Cerebellar nuclear complex (tissue), 1 donor: Measurements from ENCODE around the gene TRIM45.

Source experiments
- DNase-seq, 2 experiments: peaks; one replicate each; lab custom pipeline; 2025; lab: John Stamatoyannopoulos, UW

Gene TRIM45

GRCh38 chr1:117101334-117101733 is 20.2 kb downstream of the TRIM45 start:
- DNase-seq = no peak

- no peak for DNase-seq
Measured at GRCh38 chr1:117098287-117098890, 23.2 kb downstream of the TRIM45 start.

GRCh38 chr1:117097443-117097842 is 24.1 kb downstream of the TRIM45 start:
- no peak for DNase-seq

GRCh38 chr1:117096951-117097408 is 24.6 kb downstream of the TRIM45 start:
- DNase-seq = no peak

- DNase-seq = no peak
Measured at GRCh38 chr1:117094841-117095604, 26.5 kb downstream of the TRIM45 start.

- no peak for DNase-seq
Measured at GRCh38 chr1:117093870-117094621, 27.5 kb downstream of the TRIM45 start.

GRCh38 chr1:117093091-117093534 is 28.4 kb downstream of the TRIM45 start:
- DNase-seq = no peak

- DNase-seq = no peak
Measured at GRCh38 chr1:117092594-117092993, 29.0 kb downstream of the TRIM45 start.

- no peak for DNase-seq
Measured at GRCh38 chr1:117089996-117090395, 31.6 kb downstream of the TRIM45 start.

GRCh38 chr1:117087686-117088085 is 33.9 kb downstream of the TRIM45 start:
- no peak for DNase-seq

- DNase-seq = no peak
Measured at GRCh38 chr1:117084231-117084630, 37.3 kb downstream of the TRIM45 start.

GRCh38 chr1:117079737-117080136 is 41.8 kb downstream of the TRIM45 start:
- no peak for DNase-seq

- no peak for DNase-seq
Measured at GRCh38 chr1:117077267-117077666, 44.3 kb downstream of the TRIM45 start.

- no peak for DNase-seq
Measured at GRCh38 chr1:117076648-117077047, 44.9 kb downstream of the TRIM45 start.

GRCh38 chr1:117070124-117070523 is 51.4 kb downstream of the TRIM45 start:
- DNase-seq = no peak

GRCh38 chr1:117069220-117069844 is 52.2 kb downstream of the TRIM45 start:
- no peak for DNase-seq

GRCh38 chr1:117068580-117068979 is 53.0 kb downstream of the TRIM45 start:
- DNase-seq = no peak

- peak in 1 of 2 experiments; percentile 5 for DNase-seq
Measured at GRCh38 chr1:117067533-117068370, 53.8 kb downstream of the TRIM45 start.

GRCh38 chr1:117066367-117066766 is 55.2 kb downstream of the TRIM45 start:
- no peak for DNase-seq

GRCh38 chr1:117061986-117062415 is 59.5 kb downstream of the TRIM45 start:
- DNase-seq = no peak
